Progenitor cell of endocrine pancreas (in vitro differentiated cells): Measurements from ENCODE around the gene CORO2B. TPM values are rescaled to one million over a fixed set of nuclear protein-coding genes. Genes with fewer than 3 reads are reported as not detected.

Source experiments
- DNase-seq: peaks from one replicate; pipeline ENCODE4 v3.0.0; 2021; ENCODE audit warnings: low spot score; ENCODE audit not compliant: unreplicated experiment
- H3K27ac Mint-ChIP-seq: 2 replicates; pipeline ENCODE4 v1.8.0; 2021; ENCODE audit warnings: mild to moderate bottlenecking, moderate library complexity, mixed read lengths
- H3K27me3 Mint-ChIP-seq: 2 replicates; pipeline ENCODE4 v1.8.0; 2021; ENCODE audit warnings: mixed read lengths
- H3K36me3 Mint-ChIP-seq: 2 replicates; pipeline ENCODE4 v1.8.0; 2022; ENCODE audit warnings: mixed read lengths; ENCODE audit not compliant: insufficient read depth
- H3K4me1 Mint-ChIP-seq: 2 replicates; pipeline ENCODE4 v1.8.0; 2021; ENCODE audit warnings: low read depth, mixed read lengths
- H3K4me3 Mint-ChIP-seq: 2 replicates; pipeline ENCODE4 v1.8.0; 2021; ENCODE audit warnings: low read depth, mild to moderate bottlenecking, moderate library complexity, mixed read lengths
- H3K9me3 Mint-ChIP-seq: 2 replicates; pipeline ENCODE4 v1.8.0; 2021; ENCODE audit warnings: low read depth, mixed read lengths
- CTCF ChIP-seq: fragments of 200-600 bp; sonication (generic); IDR thresholded peaks from one replicate; pipeline ENCODE4 v1.5.0; 2021; ENCODE audit warnings: antibody characterized with exemption, mild to moderate bottlenecking; ENCODE audit not compliant: unreplicated experiment
- total RNA-seq: library from RNA; stranded (reverse); gene quantifications from 2 replicates; pipeline ENCODE4 v1.2.1, GENCODE V29; 2021

CORO2B gene
- total RNA-seq, 1 donor from 2014 or later: 1.5 TPM

- Mint-ChIP-seq H3K36me3 (no peaks in the 10 kb centered on the region), H3K27ac (no peak overlapping the region), H3K4me3 (no peak overlapping the region), H3K4me1 (no peaks in the 10 kb centered on the region), H3K27me3 (no peaks in the 10 kb centered on the region), H3K9me3 (no peaks in the 10 kb centered on the region)
- no peak for TF ChIP-seq CTCF
- no peak for DNase-seq
Measured at GRCh38 chr15:68763063-68763462, 184.3 kb downstream of the CORO2B start.

DNA sequence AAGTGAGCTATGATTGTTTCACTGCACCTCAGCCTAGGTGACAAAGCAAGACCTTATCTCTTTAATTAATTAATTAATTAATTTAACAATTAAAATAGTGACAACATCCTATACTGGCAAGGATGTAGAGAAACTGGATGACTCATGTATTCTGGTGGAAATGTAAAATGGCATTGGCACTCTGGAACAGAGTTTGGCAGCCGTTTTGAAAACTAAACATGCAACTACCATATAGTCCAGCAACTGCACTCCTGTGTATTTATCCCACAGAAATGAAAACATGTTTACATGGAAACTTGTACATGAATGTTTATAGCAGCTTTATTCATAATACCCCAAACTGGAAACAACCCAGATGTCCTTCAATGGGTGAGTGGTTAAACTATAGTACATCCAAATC is 185.3 kb downstream of the CORO2B start:
- Mint-ChIP-seq H3K9me3 (no peaks in the 10 kb centered on the region), H3K4me1 (no peaks in the 10 kb centered on the region), H3K27me3 (no peaks in the 10 kb centered on the region), H3K36me3 (no peaks in the 10 kb centered on the region), H3K27ac (no peak overlapping the region), H3K4me3 (no peak overlapping the region)
- DNase-seq: no peak
- no peak for TF ChIP-seq CTCF

GRCh38 chr15:68765602-68766368 is 187.0 kb downstream of the CORO2B start:
- no peak for DNase-seq
- no peak for TF ChIP-seq CTCF
- Mint-ChIP-seq H3K9me3 (no peaks in the 10 kb centered on the region), H3K27me3 (no peaks in the 10 kb centered on the region), H3K36me3 (no peaks in the 10 kb centered on the region), H3K4me3 (no peak overlapping the region), H3K27ac (no peak overlapping the region), H3K4me1 (no peaks in the 10 kb centered on the region)

DNA sequence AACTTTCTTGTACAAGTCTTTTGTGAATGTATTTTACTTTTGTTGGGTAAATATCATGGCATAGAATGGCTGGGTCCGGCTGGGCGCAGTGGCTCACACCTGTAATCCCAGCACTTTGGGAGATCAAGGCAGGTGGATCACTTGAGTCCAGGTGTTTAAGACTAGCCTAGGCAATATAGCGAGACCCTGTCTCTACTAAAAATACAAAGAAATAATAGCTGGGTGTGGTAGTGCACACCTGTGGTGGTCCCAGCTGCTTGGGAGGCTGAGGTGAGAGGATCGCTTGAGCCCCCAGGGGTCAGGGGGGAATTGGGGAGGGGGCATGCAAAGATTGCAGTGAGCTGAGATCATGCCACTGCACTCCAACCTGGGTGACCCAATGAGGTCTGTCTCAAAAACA is 189.0 kb downstream of the CORO2B start:
- no peaks in the 10 kb centered on the region for H3K36me3 Mint-ChIP-seq
- no peak overlapping the region for H3K27ac Mint-ChIP-seq
- no peaks in the 10 kb centered on the region for H3K4me1 Mint-ChIP-seq
- H3K9me3 Mint-ChIP-seq: no peaks in the 10 kb centered on the region
- TF ChIP-seq CTCF: no peak
- H3K27me3 Mint-ChIP-seq: peaks cover 5% of the 10 kb centered on the region
- no peak overlapping the region for H3K4me3 Mint-ChIP-seq
- no peak for DNase-seq

GRCh38 chr15:68768321-68768720 is 189.5 kb downstream of the CORO2B start:
- H3K9me3 Mint-ChIP-seq: no peaks in the 10 kb centered on the region
- DNase-seq: no peak
- H3K36me3 Mint-ChIP-seq: no peaks in the 10 kb centered on the region
- no peak overlapping the region for H3K4me3 Mint-ChIP-seq
- H3K27me3 Mint-ChIP-seq: peaks cover 5% of the 10 kb centered on the region
- TF ChIP-seq CTCF: no peak
- no peaks in the 10 kb centered on the region for H3K4me1 Mint-ChIP-seq
- no peak overlapping the region for H3K27ac Mint-ChIP-seq
